Stimulated activated CD4-positive, alpha-beta T cell treated with anti-CD3 and anti-CD28 coated beads, Interleukin-2, amount 100 ng/mL, for 4 hours (primary cell): ENCODE data around the gene PTPRA.
A peak's percentile ranks its signal among the peaks of the same experiment; 100 is the strongest.
"Not testable (repeated sequence)": the region's sequence is repeated elsewhere in the genome, so short reads cannot be mapped to it uniquely, and the experiment has no call there.

ENCODE experiments used
- DNase-seq: peaks from one replicate; pipeline ENCODE4 v3.0.0-alpha.2; 2020; ENCODE audit warnings: low read depth

PTPRA gene

GRCh38 chr20:2873010-2873746 lies at the start of gene PTPRA:
PTPRA (plus strand) TSS chr20:2873481; CDS start chr20:2964278, 90,797 bp downstream.
- peak; percentile 87 for DNase-seq

DNA sequence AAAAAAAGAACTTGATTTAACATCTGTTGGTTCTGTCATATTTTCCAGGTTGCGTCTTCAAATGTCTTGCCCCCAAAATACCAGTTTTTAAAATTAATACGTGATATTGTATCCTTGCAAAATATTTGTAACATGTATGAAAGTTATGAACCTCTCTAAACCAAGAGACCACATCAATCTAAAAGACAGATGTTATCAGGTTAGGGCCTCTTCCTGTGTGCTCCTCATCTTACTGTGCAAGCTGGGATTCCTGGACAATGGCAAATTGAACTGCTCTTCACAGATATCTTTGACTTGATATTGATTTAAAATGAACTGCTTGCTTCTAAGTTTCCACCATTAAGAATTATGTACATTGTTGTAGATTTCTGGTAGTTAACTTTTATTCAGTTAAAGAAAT lies 47.5 kb upstream of the PTPRA start:
- DNase-seq: no peak

DNA sequence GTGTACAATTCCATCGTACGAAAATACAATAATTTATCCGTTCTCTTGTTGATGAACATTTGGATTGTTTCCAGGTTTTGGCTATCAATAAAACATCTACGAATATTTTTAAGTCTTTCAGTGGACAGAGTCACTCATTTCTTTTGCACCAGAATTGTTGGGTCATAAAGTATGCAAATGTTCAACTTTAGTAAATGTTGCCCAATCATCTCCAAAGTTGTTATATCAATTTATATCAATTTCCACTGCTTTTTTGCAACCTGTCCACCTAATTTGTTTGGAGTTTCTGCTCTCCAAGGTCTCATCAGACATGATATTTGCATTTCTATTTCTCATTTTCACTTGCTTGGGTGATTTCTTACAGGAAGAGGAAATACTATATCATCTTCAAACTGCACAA lies 46.6 kb upstream of the PTPRA start:
- DNase-seq: no peak

GRCh38 chr20:2829376-2829775 lies 43.9 kb upstream of the PTPRA start:
- no peak for DNase-seq

GRCh38 chr20:2831206-2831605 lies 42.1 kb upstream of the PTPRA start:
- DNase-seq: not testable (repeated sequence)

- DNase-seq: no peak
These were observed 39.5 kb upstream of the PTPRA start for GRCh38 chr20:2833761-2834160.

DNA sequence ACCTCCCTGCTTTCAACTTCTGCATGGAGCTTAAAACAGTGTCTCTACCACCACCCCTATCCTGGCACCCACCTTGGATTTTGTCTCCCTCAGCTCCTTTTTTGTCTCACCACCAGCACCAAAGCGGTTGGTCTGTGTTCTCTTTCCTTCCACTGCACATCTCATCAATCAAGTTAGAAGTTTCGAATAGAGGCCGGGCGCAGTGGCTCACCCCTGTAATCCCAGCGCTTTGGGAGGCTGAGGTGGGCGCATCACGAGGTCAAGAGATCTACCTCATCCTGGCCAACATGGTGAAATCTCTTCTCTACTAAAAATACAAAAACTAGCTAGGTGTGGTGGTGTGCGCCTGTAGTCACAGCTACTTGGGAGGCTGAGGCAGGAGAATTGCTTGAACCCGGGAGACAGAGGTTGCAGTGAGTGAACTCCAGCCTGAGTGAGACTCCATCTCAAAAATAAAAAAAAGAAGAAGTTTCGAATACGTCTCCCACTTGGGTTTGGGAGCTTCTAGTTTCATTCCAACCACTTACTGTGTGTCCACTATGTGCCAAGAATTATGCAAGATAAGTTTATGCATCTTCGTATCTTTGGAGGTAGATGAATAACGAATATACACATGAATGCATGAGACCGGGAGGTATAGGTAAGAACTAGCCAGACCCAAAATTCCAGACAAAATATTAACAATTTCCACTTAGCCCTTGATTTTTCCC lies 38.7 kb upstream of the PTPRA start:
- no peak for DNase-seq

- no peak for DNase-seq
These were observed 37.9 kb upstream of the PTPRA start for GRCh38 chr20:2835331-2835796.

- DNase-seq: no peak
These were observed 37.2 kb upstream of the PTPRA start for GRCh38 chr20:2836035-2836434.

- DNase-seq: no peak
These were observed 35.9 kb upstream of the PTPRA start for GRCh38 chr20:2837221-2837960.

DNA sequence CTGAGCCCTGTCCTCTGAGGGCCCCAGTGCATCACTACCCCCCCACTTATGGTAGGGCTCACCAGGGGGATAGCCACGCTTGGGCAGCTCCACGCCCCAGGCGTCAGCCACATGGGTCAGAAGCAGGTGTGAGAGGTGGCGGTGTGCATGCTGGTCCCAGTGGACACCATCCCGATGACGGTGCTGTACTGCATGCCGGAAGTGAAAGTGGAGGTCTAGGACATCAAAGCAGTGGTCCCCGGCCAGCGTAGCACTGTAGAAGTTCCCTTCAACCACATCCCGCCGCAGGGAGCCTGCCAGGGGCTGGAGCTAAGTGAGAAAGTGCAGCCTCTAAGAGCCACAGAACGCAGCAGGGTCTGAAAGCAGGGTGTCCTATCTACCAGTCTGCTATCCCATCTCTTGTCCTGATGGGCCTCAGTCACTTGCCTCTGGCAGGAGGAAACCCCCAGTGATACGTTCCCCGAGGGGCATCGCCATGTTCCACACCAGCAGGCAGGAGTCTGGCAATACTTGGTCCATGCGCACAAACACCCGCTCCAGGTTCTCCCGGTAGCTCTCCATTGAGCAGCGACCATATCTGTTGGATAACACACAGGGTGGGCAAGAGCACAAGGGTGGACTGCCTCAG lies 35.0 kb upstream of the PTPRA start:
- no peak for DNase-seq

DNA sequence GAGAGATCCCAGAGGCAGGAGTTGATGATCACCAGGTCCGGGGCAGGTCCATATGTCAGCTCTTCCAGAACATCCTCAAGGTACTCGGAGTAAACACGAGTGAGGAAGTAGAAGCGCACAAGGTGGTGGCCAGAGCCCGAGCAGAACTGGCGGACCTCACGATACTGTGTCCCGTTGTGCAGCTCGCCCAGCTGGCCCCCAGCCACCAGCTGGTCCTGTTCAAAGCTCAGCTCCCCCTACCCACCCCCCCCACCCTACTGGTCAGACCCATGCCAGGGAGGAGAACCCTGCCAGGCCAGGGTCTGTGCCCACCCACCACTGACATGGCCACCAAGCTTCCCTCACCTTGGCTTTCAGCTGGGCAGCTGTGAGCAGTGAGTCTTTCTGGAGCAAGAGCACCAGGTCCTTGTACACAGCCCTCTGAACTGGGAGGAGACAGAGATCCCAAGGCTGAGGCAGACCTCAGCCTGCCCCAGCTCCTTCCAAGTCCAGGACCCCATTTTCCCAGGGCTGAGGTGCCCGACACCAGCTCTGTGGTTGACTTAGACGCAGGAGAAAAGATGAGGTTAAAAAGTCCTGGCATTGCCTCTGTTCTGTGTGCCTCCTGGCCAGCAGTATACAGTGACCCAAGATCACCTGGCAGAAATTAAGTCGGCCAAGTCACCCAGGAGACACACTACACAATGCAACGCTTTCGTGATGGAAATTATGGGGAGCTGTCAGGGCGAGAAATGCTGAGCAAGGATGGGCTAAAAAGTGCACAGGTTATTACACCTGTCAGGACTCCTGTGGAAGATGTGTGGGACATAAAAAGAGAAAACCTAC lies 34.2 kb upstream of the PTPRA start:
- no peak for DNase-seq

DNA sequence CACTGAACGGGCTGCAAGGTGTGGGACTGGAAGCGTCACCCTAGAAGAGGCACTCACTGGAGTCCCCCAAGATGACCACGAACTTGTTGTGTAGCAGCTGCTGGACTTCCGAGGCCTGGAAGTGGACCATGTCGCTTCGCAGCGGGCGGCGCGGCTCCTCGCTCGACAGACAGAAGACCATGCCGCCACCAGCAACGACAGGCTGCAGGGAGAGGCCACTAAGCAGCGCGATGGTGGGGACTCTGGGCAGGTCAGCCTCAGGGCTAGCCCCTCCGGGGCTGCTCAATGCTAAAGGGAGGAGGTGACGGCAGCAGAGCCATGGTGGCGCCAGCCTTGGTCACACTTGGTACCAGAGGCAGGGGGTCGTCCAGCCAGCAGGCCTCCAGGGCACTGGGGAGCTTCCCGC lies 33.5 kb upstream of the PTPRA start:
- DNase-seq: no peak

DNA sequence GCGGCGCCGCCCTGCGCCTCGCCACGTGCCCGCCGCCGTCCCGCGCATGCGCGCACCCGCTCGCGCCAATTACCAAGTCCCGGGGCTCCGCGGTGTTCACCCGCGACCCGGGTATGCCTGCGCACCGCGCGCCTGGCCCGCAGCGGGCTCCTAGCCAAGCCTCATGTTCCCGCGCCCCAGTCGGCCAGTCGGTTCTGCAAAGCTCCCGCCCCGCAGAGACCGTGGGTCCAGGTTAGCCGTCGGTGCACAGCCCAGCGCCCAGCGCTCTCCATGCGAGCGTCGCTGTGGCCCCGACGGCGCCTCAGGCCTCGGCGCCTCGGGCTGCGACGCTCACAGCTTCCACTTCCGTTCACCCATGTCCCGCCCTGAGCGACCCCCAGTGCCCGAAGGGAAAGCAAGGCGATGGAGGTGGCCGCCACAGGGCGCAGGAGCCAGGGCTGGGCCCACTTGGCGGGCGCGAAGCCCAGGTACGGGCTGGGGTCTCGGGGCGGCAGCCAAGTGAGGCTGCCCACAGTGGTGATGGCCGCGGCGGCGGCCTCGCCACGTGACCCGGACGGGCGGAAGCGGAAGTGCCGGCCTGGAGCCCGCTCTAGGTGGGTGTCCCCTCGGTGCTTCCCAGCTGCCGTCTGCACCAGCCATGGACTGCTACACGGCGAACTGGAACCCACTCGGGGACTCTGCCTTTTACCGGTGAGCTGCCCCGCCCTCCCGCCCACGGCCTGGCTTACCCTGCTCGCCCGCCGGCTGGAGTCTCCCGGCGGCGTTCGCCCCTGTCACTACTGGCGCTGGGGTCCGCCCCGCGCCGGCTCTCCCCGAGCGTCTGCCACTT lies 32.9 kb upstream of the PTPRA start, which contains the start of the genes PCED1A and VPS16:
Gene PCED1A, minus strand, starts transcription at position 518 of the 829 bp plus-strand sequence. CDS start 743 bp downstream, outside the sequence.
Gene VPS16, plus strand, starts transcription at position 608 of the 829 bp plus-strand sequence. Its CDS starts 30 bp downstream, at position 638.
- DNase-seq: peak; percentile 85

DNA sequence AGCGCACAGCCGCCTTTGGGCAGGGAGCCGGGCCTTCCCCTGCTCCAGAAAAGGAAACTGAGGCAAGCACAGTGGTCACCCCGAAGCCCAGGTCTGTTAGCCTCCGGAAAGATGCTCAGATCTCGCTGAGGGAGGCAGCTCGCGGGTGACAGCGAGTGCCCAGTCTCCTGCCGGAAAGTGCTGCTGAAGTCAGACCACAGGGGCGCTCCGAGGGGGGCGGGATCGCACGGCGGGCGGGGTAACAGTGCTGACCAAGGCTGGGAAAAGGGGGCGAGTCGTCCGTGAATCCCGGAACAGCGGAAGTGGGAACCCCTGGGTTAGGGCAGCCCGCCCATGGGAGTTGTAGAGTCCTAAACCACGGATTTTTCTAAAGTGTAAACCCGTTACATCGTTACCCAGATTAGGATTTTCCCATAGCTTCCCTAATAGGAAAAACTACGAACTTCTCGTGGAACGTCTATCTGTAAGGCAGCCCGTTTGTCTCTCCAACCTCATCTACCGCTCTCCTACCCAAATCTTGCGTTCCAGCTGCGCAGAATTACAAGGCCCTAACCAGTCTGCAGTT lies 32.2 kb upstream of the PTPRA start:
- no peak for DNase-seq

DNA sequence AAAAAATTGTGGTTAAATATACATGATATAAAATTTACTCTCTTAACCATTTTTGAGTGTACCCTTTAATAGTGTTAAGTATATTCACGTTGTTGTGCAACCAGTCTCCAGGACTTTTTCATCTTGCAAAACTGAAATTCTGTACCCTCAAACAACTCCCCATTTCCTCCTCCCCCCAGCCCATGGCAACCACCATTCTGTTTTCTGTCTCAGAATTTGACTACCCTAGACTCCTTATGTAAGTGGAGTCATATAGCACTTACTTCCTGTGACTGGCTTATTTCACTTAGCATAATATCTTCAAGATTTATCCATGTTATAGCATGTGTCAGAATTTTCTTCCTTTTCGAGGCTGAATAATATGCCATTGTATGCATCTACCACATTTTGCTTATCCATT lies 27.7 kb upstream of the PTPRA start:
- no peak for DNase-seq

- no peak for DNase-seq
These were observed 26.6 kb upstream of the PTPRA start for GRCh38 chr20:2846698-2847097.

DNA sequence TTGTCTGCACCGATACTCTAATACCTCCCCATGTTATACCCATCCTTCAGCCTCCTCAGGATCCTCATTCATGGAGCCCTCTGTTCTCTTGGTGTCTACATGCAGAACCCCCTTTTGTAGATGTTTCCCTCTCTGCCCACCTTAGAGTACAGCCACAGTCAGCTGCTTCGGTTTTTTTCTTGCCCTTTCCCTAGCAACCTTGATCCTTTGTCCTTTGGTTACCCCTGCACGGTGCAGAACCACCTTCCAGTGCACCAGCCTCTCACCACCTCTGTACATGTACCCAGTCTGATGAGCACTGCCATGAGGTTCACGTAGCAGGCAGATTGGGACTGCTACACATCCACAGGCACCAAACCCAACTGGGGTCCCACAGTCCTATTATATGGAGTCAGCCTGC lies 25.5 kb upstream of the PTPRA start:
- no peak for DNase-seq

DNA sequence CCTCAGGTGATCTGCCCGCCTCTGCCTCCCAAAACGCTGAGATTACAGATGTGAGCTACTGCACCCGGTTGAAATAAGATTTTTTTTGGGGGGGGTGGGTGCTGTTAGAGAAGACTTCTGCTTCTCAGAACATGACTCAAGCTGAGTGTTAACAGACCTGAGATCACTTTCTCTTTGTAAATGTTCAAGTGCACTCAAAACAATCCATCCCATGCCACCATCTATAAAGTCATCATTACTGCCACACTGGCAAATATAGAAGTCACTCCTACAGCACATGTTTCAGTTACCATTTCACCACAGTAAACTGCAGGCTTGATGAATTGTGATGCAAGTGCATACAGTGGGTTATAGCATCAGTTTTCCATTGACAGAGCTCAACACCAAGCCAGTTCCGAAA lies 23.8 kb upstream of the PTPRA start:
- no peak for DNase-seq

DNA sequence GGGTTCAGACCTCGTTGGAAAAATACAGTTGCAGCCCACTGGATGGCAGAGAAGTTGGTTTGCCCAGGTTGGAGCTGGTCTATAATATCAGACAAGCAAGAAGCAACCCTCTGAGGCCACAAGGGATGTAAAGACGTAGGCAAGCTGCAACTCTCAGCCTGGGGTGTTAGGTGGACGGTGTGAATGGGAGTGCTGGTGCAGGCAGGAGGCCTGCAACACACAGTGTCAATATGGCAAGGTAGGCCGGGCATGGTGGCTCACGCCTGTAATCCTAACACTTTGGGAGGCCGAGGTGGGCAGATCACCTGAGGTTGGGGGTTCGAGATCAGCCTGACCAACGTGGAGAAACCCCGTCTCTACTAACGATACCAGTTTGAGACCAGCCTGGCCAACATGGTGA lies 22.2 kb upstream of the PTPRA start:
- no peak for DNase-seq
